HG03342 (cell line): ENCODE data around the gene LRRC8D.
"Not testable (repeated sequence)": the region's sequence is repeated elsewhere in the genome, so short reads cannot be mapped to it uniquely, and the experiment has no call there.

Experiments used
- ATAC-seq: cut with Tn5 transposase; IDR thresholded peaks from one replicate; pipeline ENCODE4 v1.9.1; 2021; ENCODE audit warnings: mild to moderate bottlenecking, moderate library complexity; ENCODE audit not compliant: unreplicated experiment

Gene LRRC8D

DNA sequence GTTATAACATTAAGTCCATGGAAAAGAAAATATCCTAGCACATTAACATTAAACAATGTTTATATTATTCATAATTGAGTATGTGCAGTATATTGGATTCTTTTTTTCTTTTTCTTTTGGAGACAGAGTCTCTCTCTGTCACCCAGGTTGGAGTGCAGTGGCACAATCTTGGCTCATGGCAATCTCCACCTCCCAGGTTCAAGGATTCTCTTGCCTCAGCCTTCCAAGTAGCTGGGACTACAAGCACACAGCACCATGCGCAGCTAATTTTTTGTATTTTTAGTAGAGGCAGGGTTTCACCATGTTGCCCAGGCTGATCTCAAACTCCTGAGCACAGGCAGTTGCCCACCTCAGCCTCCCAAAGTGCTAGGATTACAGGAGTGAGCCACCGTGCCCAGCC is 162.0 kb downstream of the LRRC8D start:
- ATAC-seq = not testable (repeated sequence)

DNA sequence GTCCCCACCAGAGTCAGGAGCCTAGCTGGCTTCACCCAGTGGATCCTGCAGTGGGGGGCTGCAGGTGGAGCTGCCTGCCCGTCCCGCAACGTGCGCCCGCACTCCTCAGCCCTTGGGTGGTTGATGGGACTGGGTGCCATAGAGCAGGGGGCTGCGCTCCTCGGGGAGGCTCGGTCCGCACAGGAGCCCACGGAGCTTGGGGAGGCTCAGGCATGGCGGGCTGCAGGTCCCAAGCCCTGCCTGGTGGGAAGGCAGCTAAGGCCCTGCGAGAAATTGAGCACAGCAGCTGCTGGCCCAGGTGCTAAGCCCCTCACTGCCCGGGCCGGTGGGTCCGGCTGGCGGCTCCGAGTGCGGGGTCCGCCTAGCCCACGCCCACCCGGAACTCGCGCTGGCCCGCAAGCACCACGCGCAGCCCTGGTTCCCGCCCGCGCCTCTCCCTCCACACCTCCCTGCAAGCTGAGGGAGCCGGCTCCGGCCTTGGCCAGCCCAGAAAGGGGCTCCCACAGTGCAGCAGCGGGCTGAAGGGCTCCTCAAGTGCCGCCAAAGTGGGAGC is 163.8 kb downstream of the LRRC8D start:
- ATAC-seq = not testable (repeated sequence)

- no peak for ATAC-seq
Measured at GRCh38 chr1:89986020-89986419, 165.2 kb downstream of the LRRC8D start.
